ENCODE data around the gene ZNF804A.

The ZNF804A gene

GRCh38 chr2:184611361-184612085, 13.2 kb downstream of the ZNF804A start:
- Histone ChIP-seq H3K36me3 (ENCODE audit: control insufficient read depth, insufficient read depth, low read length, severe bottlenecking) (no peaks in the 10 kb centered on the region), H3K4me1 (ENCODE audit: control insufficient read depth, insufficient read depth, low read length) (peaks cover 3% of the 10 kb centered on the region), H3K9ac (ENCODE audit: low read length) (no peak overlapping the region), H3K4me3 (ENCODE audit: low read length) (no peak overlapping the region), H3K9me3 (ENCODE audit: control insufficient read depth, low read length) (no peaks in the 10 kb centered on the region), H3K27me3 (replicated peaks; ENCODE audit: control insufficient read depth, insufficient read depth, low read length) (no peaks in the 10 kb centered on the region)
- DNase-seq (ENCODE audit: low read depth): peak; percentile 75

- no peak for DNase-seq (ENCODE audit: low read depth)
- Histone ChIP-seq H3K9ac (ENCODE audit: low read length) (no peak overlapping the region), H3K27me3 (replicated peaks; ENCODE audit: control insufficient read depth, insufficient read depth, low read length) (no peaks in the 10 kb centered on the region), H3K36me3 (ENCODE audit: control insufficient read depth, insufficient read depth, low read length, severe bottlenecking) (no peaks in the 10 kb centered on the region), H3K9me3 (ENCODE audit: control insufficient read depth, low read length) (no peaks in the 10 kb centered on the region), H3K4me1 (ENCODE audit: control insufficient read depth, insufficient read depth, low read length) (peaks cover 5% of the 10 kb centered on the region), H3K4me3 (ENCODE audit: low read length) (peak overlapping the region; percentile 14)
These were observed 22.0 kb downstream of the ZNF804A start for GRCh38 chr2:184620367-184620766.

- no peak for DNase-seq (ENCODE audit: low read depth)
- Histone ChIP-seq H3K9ac (ENCODE audit: low read length) (no peak overlapping the region), H3K4me1 (ENCODE audit: control insufficient read depth, insufficient read depth, low read length) (peaks cover 5% of the 10 kb centered on the region), H3K4me3 (ENCODE audit: low read length) (no peak overlapping the region), H3K27me3 (replicated peaks; ENCODE audit: control insufficient read depth, insufficient read depth, low read length) (no peaks in the 10 kb centered on the region), H3K36me3 (ENCODE audit: control insufficient read depth, insufficient read depth, low read length, severe bottlenecking) (no peaks in the 10 kb centered on the region), H3K9me3 (ENCODE audit: control insufficient read depth, low read length) (no peaks in the 10 kb centered on the region)
These were observed 26.0 kb downstream of the ZNF804A start for GRCh38 chr2:184624311-184624710.

GRCh38 chr2:184628051-184628450, 29.7 kb downstream of the ZNF804A start:
- no peaks in the 10 kb centered on the region for H3K9me3 ChIP-seq (ENCODE audit: control insufficient read depth, low read length)
- H3K9ac ChIP-seq (ENCODE audit: low read length): no peak overlapping the region
- no peak for DNase-seq (ENCODE audit: low read depth)
- H3K4me3 ChIP-seq (ENCODE audit: low read length): no peak overlapping the region
- no peaks in the 10 kb centered on the region for H3K27me3 ChIP-seq (replicated peaks; ENCODE audit: control insufficient read depth, insufficient read depth, low read length)
- H3K4me1 ChIP-seq (ENCODE audit: control insufficient read depth, insufficient read depth, low read length): no peaks in the 10 kb centered on the region
- H3K36me3 ChIP-seq (ENCODE audit: control insufficient read depth, insufficient read depth, low read length, severe bottlenecking): no peaks in the 10 kb centered on the region

- no peak for DNase-seq (ENCODE audit: low read depth)
- H3K9ac ChIP-seq (ENCODE audit: low read length): no peak overlapping the region
- H3K27me3 ChIP-seq (replicated peaks; ENCODE audit: control insufficient read depth, insufficient read depth, low read length): no peaks in the 10 kb centered on the region
- H3K36me3 ChIP-seq (ENCODE audit: control insufficient read depth, insufficient read depth, low read length, severe bottlenecking): no peaks in the 10 kb centered on the region
- H3K4me3 ChIP-seq (ENCODE audit: low read length): no peak overlapping the region
- H3K9me3 ChIP-seq (ENCODE audit: control insufficient read depth, low read length): no peaks in the 10 kb centered on the region
- H3K4me1 ChIP-seq (ENCODE audit: control insufficient read depth, insufficient read depth, low read length): no peaks in the 10 kb centered on the region
These were observed 35.4 kb downstream of the ZNF804A start for GRCh38 chr2:184633726-184634125.

GRCh38 chr2:184637781-184638180, 39.5 kb downstream of the ZNF804A start:
- H3K36me3 ChIP-seq (ENCODE audit: control insufficient read depth, insufficient read depth, low read length, severe bottlenecking): no peaks in the 10 kb centered on the region
- H3K4me3 ChIP-seq (ENCODE audit: low read length): no peak overlapping the region
- H3K4me1 ChIP-seq (ENCODE audit: control insufficient read depth, insufficient read depth, low read length): no peaks in the 10 kb centered on the region
- no peaks in the 10 kb centered on the region for H3K9me3 ChIP-seq (ENCODE audit: control insufficient read depth, low read length)
- no peaks in the 10 kb centered on the region for H3K27me3 ChIP-seq (replicated peaks; ENCODE audit: control insufficient read depth, insufficient read depth, low read length)
- no peak overlapping the region for H3K9ac ChIP-seq (ENCODE audit: low read length)
- peak; percentile 15 for DNase-seq (ENCODE audit: low read depth)

- peak; percentile 56 for DNase-seq (ENCODE audit: low read depth)
- Histone ChIP-seq H3K9me3 (ENCODE audit: control insufficient read depth, low read length) (peaks cover 3% of the 10 kb centered on the region), H3K9ac (ENCODE audit: low read length) (no peak overlapping the region), H3K27me3 (replicated peaks; ENCODE audit: control insufficient read depth, insufficient read depth, low read length) (no peaks in the 10 kb centered on the region), H3K36me3 (ENCODE audit: control insufficient read depth, insufficient read depth, low read length, severe bottlenecking) (no peaks in the 10 kb centered on the region), H3K4me1 (ENCODE audit: control insufficient read depth, insufficient read depth, low read length) (peaks cover 6% of the 10 kb centered on the region), H3K4me3 (ENCODE audit: low read length) (no peak overlapping the region)
These were observed 46.4 kb downstream of the ZNF804A start for GRCh38 chr2:184644685-184645084.

GRCh38 chr2:184646177-184646576, 47.8 kb downstream of the ZNF804A start:
- DNase-seq (ENCODE audit: low read depth): peak; percentile 73
- Histone ChIP-seq H3K4me1 (ENCODE audit: control insufficient read depth, insufficient read depth, low read length) (peaks cover 6% of the 10 kb centered on the region), H3K9ac (ENCODE audit: low read length) (no peak overlapping the region), H3K9me3 (ENCODE audit: control insufficient read depth, low read length) (peaks cover 3% of the 10 kb centered on the region), H3K27me3 (replicated peaks; ENCODE audit: control insufficient read depth, insufficient read depth, low read length) (no peaks in the 10 kb centered on the region), H3K4me3 (ENCODE audit: low read length) (no peak overlapping the region), H3K36me3 (ENCODE audit: control insufficient read depth, insufficient read depth, low read length, severe bottlenecking) (no peaks in the 10 kb centered on the region)

- no peak for DNase-seq (ENCODE audit: low read depth)
- Histone ChIP-seq H3K36me3 (ENCODE audit: control insufficient read depth, insufficient read depth, low read length, severe bottlenecking) (no peaks in the 10 kb centered on the region), H3K4me1 (ENCODE audit: control insufficient read depth, insufficient read depth, low read length) (peaks cover 6% of the 10 kb centered on the region)
These were observed 48.3 kb downstream of the ZNF804A start for GRCh38 chr2:184646593-184646992.

GRCh38 chr2:184654945-184655344, 56.6 kb downstream of the ZNF804A start:
- Histone ChIP-seq H3K36me3 (ENCODE audit: control insufficient read depth, insufficient read depth, low read length, severe bottlenecking) (no peaks in the 10 kb centered on the region), H3K4me3 (ENCODE audit: low read length) (no peak overlapping the region), H3K4me1 (ENCODE audit: control insufficient read depth, insufficient read depth, low read length) (no peaks in the 10 kb centered on the region), H3K27me3 (replicated peaks; ENCODE audit: control insufficient read depth, insufficient read depth, low read length) (no peaks in the 10 kb centered on the region), H3K9me3 (ENCODE audit: control insufficient read depth, low read length) (no peaks in the 10 kb centered on the region), H3K9ac (ENCODE audit: low read length) (no peak overlapping the region)
- DNase-seq (ENCODE audit: low read depth): peak; percentile 78

More at GRCh38 chr2:184646593-184646992, 48.3 kb downstream of the ZNF804A start:
- Histone ChIP-seq H3K9ac (ENCODE audit: low read length) (no peak overlapping the region), H3K4me3 (ENCODE audit: low read length) (no peak overlapping the region), H3K27me3 (replicated peaks; ENCODE audit: control insufficient read depth, insufficient read depth, low read length) (no peaks in the 10 kb centered on the region), H3K9me3 (ENCODE audit: control insufficient read depth, low read length) (peaks cover 3% of the 10 kb centered on the region)

GRCh38 chr2:184677171-184677570, 78.8 kb downstream of the ZNF804A start:
- H3K27me3 ChIP-seq (replicated peaks; ENCODE audit: control insufficient read depth, insufficient read depth, low read length): no peaks in the 10 kb centered on the region
- H3K4me3 ChIP-seq (ENCODE audit: low read length): no peak overlapping the region
- no peaks in the 10 kb centered on the region for H3K36me3 ChIP-seq (ENCODE audit: control insufficient read depth, insufficient read depth, low read length, severe bottlenecking)
- H3K4me1 ChIP-seq (ENCODE audit: control insufficient read depth, insufficient read depth, low read length): no peaks in the 10 kb centered on the region
- no peaks in the 10 kb centered on the region for H3K9me3 ChIP-seq (ENCODE audit: control insufficient read depth, low read length)
- H3K9ac ChIP-seq (ENCODE audit: low read length): no peak overlapping the region
- no peak for DNase-seq (ENCODE audit: low read depth)
